GM12874 (cell line): ENCODE measurements around the gene BCL11A.

Experiments used
- CTCF ChIP-seq: IDR thresholded peaks from 2 replicates; pipeline ENCODE4 v1.5.1; 2011; ENCODE audit warnings: low read depth, mild to moderate bottlenecking, control low read depth, low read length, moderate library complexity; ENCODE audit not compliant: insufficient read depth

BCL11A gene

GRCh38 chr2:60516826-60517225, 36.6 kb downstream of the BCL11A start:
- no peak for TF ChIP-seq CTCF

- no peak for TF ChIP-seq CTCF
Measured at GRCh38 chr2:60516383-60516811, 37.1 kb downstream of the BCL11A start.

- TF ChIP-seq CTCF: no peak
Measured at GRCh38 chr2:60515721-60516226, 37.7 kb downstream of the BCL11A start.

- TF ChIP-seq CTCF: no peak
Measured at GRCh38 chr2:60513996-60514395, 39.5 kb downstream of the BCL11A start.

- no peak for TF ChIP-seq CTCF
Measured at GRCh38 chr2:60513191-60513590, 40.3 kb downstream of the BCL11A start.

- no peak for TF ChIP-seq CTCF
Measured at GRCh38 chr2:60512641-60513040, 40.8 kb downstream of the BCL11A start.

GRCh38 chr2:60512062-60512622, 41.3 kb downstream of the BCL11A start:
- TF ChIP-seq CTCF: no peak
